Left ventricle myocardium superior (tissue), 1 donor: ENCODE data around the gene FAM53C. TPM values are rescaled to one million over a fixed set of nuclear protein-coding genes. Genes with fewer than 3 reads are reported as not detected.

Experiments used
- ATAC-seq: fragments of 200-7000 bp; cut with Tn5 transposase; one replicate; pipeline ENCODE4 v1.9.1; 2020; ENCODE audit warnings: mild to moderate bottlenecking, moderate library complexity
- DNase-seq: peaks from one replicate; pipeline ENCODE4 v3.0.0-alpha.2; 2020
- intact Hi-C: fragments of 100-400 bp; cut with micrococcal nuclease; formaldehyde crosslinking; loops from one replicate; pipeline ENCODE4 v1.11.0; 2022
- total RNA-seq: library from RNA; stranded (reverse); fragmentation: NEBNext Ultra II Directional; extraction: Animal tissue kit (Norgen Biotek cat#: 25700); gene quantifications from one replicate; pipeline ENCODE4 v1.2.1, GENCODE V29; 2021
- donor health status: DM: no; HTN: yes; CAD: no; lungs with severe emphysema.

The FAM53C gene
- total RNA-seq, 1 donor from 2014 or later: 32.3 TPM

- intact Hi-C loops: no loop called here
- ATAC-seq (peak; percentile 58), DNase-seq (no peak)
Observed at GRCh38 chr5:138349852-138350562, 11.9 kb downstream of the FAM53C start.

- DNase-seq (no peak), ATAC-seq (no peak)
- intact Hi-C loops: no loop called here
Observed at GRCh38 chr5:138350563-138350890, 12.5 kb downstream of the FAM53C start.

- no peak for DNase-seq
- ATAC-seq: no peak
- intact Hi-C loops: no loop called here
Observed at GRCh38 chr5:138351056-138351455, 13.0 kb downstream of the FAM53C start.

GRCh38 chr5:138351517-138351916 is 13.5 kb downstream of the FAM53C start:
- intact Hi-C loops: no loop called here
- DNase-seq (no peak), ATAC-seq (no peak)

GRCh38 chr5:138352071-138352721 is 14.1 kb downstream of the FAM53C start, which contains the start of gene KDM3B:
Gene KDM3B (plus strand): TSS chr5:138352685. CDS start chr5:138352796, 111 bp downstream.
- intact Hi-C loops: no loop called here

GRCh38 chr5:138352722-138353559 is 14.9 kb downstream of the FAM53C start:
- DNase-seq: peak; percentile 77
- ATAC-seq: peak; percentile 60
- intact Hi-C loops: no loop called here

More at GRCh38 chr5:138352071-138352721, 14.1 kb downstream of the FAM53C start, which contains the start of gene KDM3B:
- ATAC-seq: peak; percentile 66
- peak; percentile 90 for DNase-seq

GRCh38 chr5:138353560-138354080 is 15.6 kb downstream of the FAM53C start:
- ATAC-seq: no peak
- DNase-seq: no peak
- intact Hi-C loops: no loop called here

GRCh38 chr5:138354387-138354786 is 16.3 kb downstream of the FAM53C start:
- DNase-seq (no peak), ATAC-seq (no peak)
- intact Hi-C loops: no loop called here

GRCh38 chr5:138354926-138355378 is 16.9 kb downstream of the FAM53C start:
- ATAC-seq (peak; percentile 11), DNase-seq (no peak)
- intact Hi-C loops: no loop called here

- no peak for DNase-seq
- intact Hi-C loops: no loop called here
Observed at GRCh38 chr5:138359621-138360020, 21.6 kb downstream of the FAM53C start.

GRCh38 chr5:138360941-138361452 is 22.9 kb downstream of the FAM53C start:
- no peak for ATAC-seq
- no peak for DNase-seq
- intact Hi-C loops: no loop called here

More at GRCh38 chr5:138359621-138360020, 21.6 kb downstream of the FAM53C start:
- ATAC-seq: no peak

GRCh38 chr5:138364576-138364975 is 26.5 kb downstream of the FAM53C start:
- intact Hi-C loops: no loop called here
- DNase-seq (no peak), ATAC-seq (no peak)

- peak; percentile 60 for ATAC-seq
- DNase-seq: no peak
- intact Hi-C loops: no loop called here
Observed at GRCh38 chr5:138366632-138367382, 28.7 kb downstream of the FAM53C start.

GRCh38 chr5:138369261-138369660 is 31.2 kb downstream of the FAM53C start:
- intact Hi-C loops: no loop called here
- ATAC-seq (peak; percentile 13), DNase-seq (no peak)

GRCh38 chr5:138369706-138370105 is 31.6 kb downstream of the FAM53C start:
- intact Hi-C loops: no loop called here
- DNase-seq (no peak), ATAC-seq (peak; percentile 43)

GRCh38 chr5:138370537-138370936 is 32.5 kb downstream of the FAM53C start:
- intact Hi-C loops: no loop called here
- no peak for DNase-seq
- peak; percentile 42 for ATAC-seq

- intact Hi-C loops: no loop called here
- no peak for DNase-seq
- no peak for ATAC-seq
Observed at GRCh38 chr5:138371454-138371853, 33.4 kb downstream of the FAM53C start.

- intact Hi-C loops: no loop called here
- ATAC-seq: no peak
Observed at GRCh38 chr5:138372225-138372624, 34.2 kb downstream of the FAM53C start.

GRCh38 chr5:138372653-138373052 is 34.6 kb downstream of the FAM53C start:
- intact Hi-C loops: no loop called here
- DNase-seq (no peak), ATAC-seq (no peak)

More at GRCh38 chr5:138372225-138372624, 34.2 kb downstream of the FAM53C start:
- no peak for DNase-seq
